Mucosa of descending colon (tissue), 3 donors: ENCODE data around the gene PLXNA4. TPM values are rescaled to one million over a fixed set of nuclear protein-coding genes. Genes with fewer than 3 reads are reported as not detected.

Source experiments
- ATAC-seq: fragments of 200-7000 bp; cut with Tn5 transposase; one replicate; pipeline ENCODE4 v1.9.1; 2020; ENCODE audit warnings: mild to moderate bottlenecking, moderate library complexity
- DNase-seq, 3 donors: peaks; one replicate each; pipeline ENCODE4 v3.0.0-alpha.2; 2020
- H3K36me3 ChIP-seq: fragments of 200-600 bp; one replicate; pipeline ENCODE4 v1.8.0; 2021; ENCODE audit warnings: low read depth, mild to moderate bottlenecking
- H3K4me1 ChIP-seq: fragments of 200-600 bp; one replicate; pipeline ENCODE4 v1.8.0; 2021; ENCODE audit warnings: low read depth, mild to moderate bottlenecking
- H3K4me3 ChIP-seq: fragments of 200-600 bp; one replicate; pipeline ENCODE4 v1.8.0; 2021; ENCODE audit warnings: mild to moderate bottlenecking
- H3K9me3 ChIP-seq: fragments of 200-600 bp; one replicate; pipeline ENCODE4 v1.8.0; 2021; ENCODE audit warnings: mild to moderate bottlenecking
- CTCF ChIP-seq: fragments of 200-600 bp; IDR thresholded peaks from one replicate; pipeline ENCODE4 v1.8.0; 2022; ENCODE audit warnings: antibody characterized with exemption, mild to moderate bottlenecking
- intact Hi-C, 2 donors: fragments of 100-400 bp; cut with DNase I in 1 of 2; cut with micrococcal nuclease in 1 of 2; formaldehyde crosslinking; loops; one replicate each; pipeline versions ENCODE4 v1.11.0 to v1.11.1; 2022; cut with DNase I, micrococcal nuclease
- total RNA-seq, 3 donors: library from RNA; stranded (reverse); fragmentation: NEBNext Ultra II Directional in 2 of 3; extraction: Animal tissue kit (Norgen Biotek cat#: 25700) in 2 of 3; gene quantifications; one replicate each; pipeline versions ENCODE4 v1.2.1 to v1.2.4, GENCODE V29; 2021 to 2023
- donor health status: DM: no; HTN: no; CAD: no; lungs with moderate emphysema.
- donor health status: DM: no; HTN: no; CAD: no.
- donor health status: DM: no; HTN: yes; CAD: no.

PLXNA4 gene
- total RNA-seq, 3 donors from 2014 or later = 0.78 to 3.5 (median 2.7) TPM

- H3K9me3 ChIP-seq = no peaks in the 10 kb centered on the region
- H3K4me1 ChIP-seq = no peaks in the 10 kb centered on the region
- ATAC-seq (no peak), DNase-seq (no peak)
- intact Hi-C loops = no loop called here
- TF ChIP-seq CTCF = no peak
- H3K36me3 ChIP-seq = no peaks in the 10 kb centered on the region
- H3K4me3 ChIP-seq = no peak overlapping the region
Measured at GRCh38 chr7:132466367-132466766, 109.9 kb downstream of the PLXNA4 start.

- DNase-seq = no peak
- no peak for ATAC-seq
- no peak for TF ChIP-seq CTCF
- H3K36me3 ChIP-seq = no peaks in the 10 kb centered on the region
- H3K4me3 ChIP-seq = no peak overlapping the region
- H3K4me1 ChIP-seq = no peaks in the 10 kb centered on the region
- H3K9me3 ChIP-seq = no peaks in the 10 kb centered on the region
- intact Hi-C loops = no loop called here
Measured at GRCh38 chr7:132465516-132465915, 110.8 kb downstream of the PLXNA4 start.

- DNase-seq = no peak
- no peak for ATAC-seq
- no peak overlapping the region for H3K4me3 ChIP-seq
Measured at GRCh38 chr7:132464740-132465139, 111.5 kb downstream of the PLXNA4 start.

GRCh38 chr7:132463922-132464321 lies 112.3 kb downstream of the PLXNA4 start:
- Histone ChIP-seq H3K4me1 (no peaks in the 10 kb centered on the region), H3K9me3 (no peaks in the 10 kb centered on the region), H3K4me3 (no peak overlapping the region), H3K36me3 (no peaks in the 10 kb centered on the region)
- DNase-seq (no peak), ATAC-seq (no peak)
- no peak for TF ChIP-seq CTCF
- intact Hi-C loops = no loop called here

More at GRCh38 chr7:132464740-132465139, 111.5 kb downstream of the PLXNA4 start:
- H3K4me1 ChIP-seq = no peaks in the 10 kb centered on the region
- no peaks in the 10 kb centered on the region for H3K36me3 ChIP-seq
- no peak for TF ChIP-seq CTCF
- intact Hi-C loops = no loop called here
- no peaks in the 10 kb centered on the region for H3K9me3 ChIP-seq

DNA sequence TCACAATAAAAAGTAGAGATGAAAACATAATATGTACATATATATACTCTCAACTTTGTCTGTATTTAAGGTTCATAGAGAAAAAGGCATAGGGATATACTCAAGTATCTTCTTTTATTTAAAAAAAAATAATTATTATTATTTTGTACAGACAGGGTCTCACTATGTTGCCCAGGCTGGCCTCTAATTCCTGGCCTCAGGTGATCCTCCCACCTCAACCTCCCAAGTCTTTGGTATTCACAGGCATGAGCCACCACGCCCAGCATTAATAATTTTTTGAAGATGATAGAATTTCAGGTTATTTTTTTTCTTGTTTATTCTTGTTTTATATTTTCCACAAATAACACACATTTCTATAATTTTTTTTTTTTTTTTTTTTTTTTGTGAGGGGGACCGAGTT lies 113.8 kb downstream of the PLXNA4 start:
- no peak for DNase-seq
- ATAC-seq = no peak
- no peaks in the 10 kb centered on the region for H3K36me3 ChIP-seq
- no peaks in the 10 kb centered on the region for H3K4me1 ChIP-seq
- intact Hi-C loops = no loop called here
- no peaks in the 10 kb centered on the region for H3K9me3 ChIP-seq
- TF ChIP-seq CTCF = no peak
- H3K4me3 ChIP-seq = no peak overlapping the region

- Histone ChIP-seq H3K4me1 (no peaks in the 10 kb centered on the region), H3K4me3 (no peak overlapping the region), H3K9me3 (no peaks in the 10 kb centered on the region), H3K36me3 (no peaks in the 10 kb centered on the region)
- DNase-seq (no peak), ATAC-seq (no peak)
- no peak for TF ChIP-seq CTCF
- intact Hi-C loops = no loop called here
Measured at GRCh38 chr7:132461032-132461592, 115.2 kb downstream of the PLXNA4 start.
